ENCODE data around the gene HEXB.

HEXB gene

GRCh38 chr5:74766849-74767578 is 82.0 kb downstream of the HEXB start, which contains the start of the genes GFM2 and NSA2:
Gene GFM2, minus strand, starts transcription at chr5:74767117. Its CDS starts 3,375 bp downstream, at chr5:74763742.
Gene NSA2, plus strand, starts transcription at chr5:74767249. Its CDS starts 112 bp downstream, at chr5:74767361.
- Histone ChIP-seq H3K27me3 (ENCODE audit: insufficient read depth, low read length) (no peaks in the 10 kb centered on the region), H3K4me3 (ENCODE audit: low read depth, low read length, poor library complexity, severe bottlenecking) (peak within 1 kb of the TSS; percentile 95), H4K20me1 (ENCODE audit: insufficient read depth, low read length) (no peaks in the 10 kb centered on the region; the same call in 1 of the 2 replicates), H3K4me2 (ENCODE audit: low read length) (peak within 1 kb of the TSS; percentile 86), H3K79me2 (ENCODE audit: insufficient read depth, low read length) (peaks cover 46% of the 10 kb centered on the region), H3K4me1 (ENCODE audit: insufficient read depth, low read length, severe bottlenecking) (peaks cover 34% of the 10 kb centered on the region), H3F3A (ENCODE audit: insufficient read depth, low read length) (peaks cover under 1% of the 10 kb centered on the region; the same call in 1 of the 2 replicates), H2AFZ (ENCODE audit: low read length) (peak within 1 kb of the TSS; percentile 44), H3K36me3 (ENCODE audit: insufficient read depth, low read length) (peaks cover 47% of the 10 kb centered on the region), H3K9me2 (ENCODE audit: low read depth, low read length) (no peaks in the 10 kb centered on the region), H3K27ac (ENCODE audit: low read depth, low read length, poor library complexity, severe bottlenecking) (peak within 1 kb of the TSS; percentile 62), H3K9ac (ENCODE audit: low read length) (peak within 1 kb of the TSS; percentile 94), H3K9me3 (ENCODE audit: low read length) (no peaks in the 10 kb centered on the region)
- TF ChIP-seq CTCF (IDR thresholded peaks at IDR 0.05; ENCODE audit: low read length), result no peak
- TF ChIP-seq EZH2 (IDR thresholded peaks at IDR 0.05; ENCODE audit: borderline replicate concordance, low read length), result no peak

- Histone ChIP-seq H3K4me2 (ENCODE audit: low read length) (peak overlapping the region; percentile 86), H3K36me3 (ENCODE audit: insufficient read depth, low read length) (peaks cover 47% of the 10 kb centered on the region), H2AFZ (ENCODE audit: low read length) (no peak overlapping the region; the same call in 1 of the 2 replicates), H3K9ac (ENCODE audit: low read length) (peak overlapping the region; percentile 94), H3K9me3 (ENCODE audit: low read length) (no peaks in the 10 kb centered on the region), H3K79me2 (ENCODE audit: insufficient read depth, low read length) (peaks cover 46% of the 10 kb centered on the region), H3K9me2 (ENCODE audit: low read depth, low read length) (no peaks in the 10 kb centered on the region), H3F3A (ENCODE audit: insufficient read depth, low read length) (no peaks in the 10 kb centered on the region), H3K4me1 (ENCODE audit: insufficient read depth, low read length, severe bottlenecking) (peaks cover 34% of the 10 kb centered on the region), H3K27me3 (ENCODE audit: insufficient read depth, low read length) (no peaks in the 10 kb centered on the region), H4K20me1 (ENCODE audit: insufficient read depth, low read length) (no peaks in the 10 kb centered on the region; the same call in 1 of the 2 replicates), H3K4me3 (ENCODE audit: low read depth, low read length, poor library complexity, severe bottlenecking) (peak overlapping the region; percentile 95), H3K27ac (ENCODE audit: low read depth, low read length, poor library complexity, severe bottlenecking) (peak overlapping the region; percentile 49)
- no peak for TF ChIP-seq EZH2 (IDR thresholded peaks at IDR 0.05; ENCODE audit: borderline replicate concordance, low read length)
Observed at GRCh38 chr5:74767579-74767913, 82.5 kb downstream of the HEXB start.

Measured in OCI-LY1 (cell line).